Amniotic stem cell (primary cell): ENCODE data around the gene ICAM1.
"Not testable (repeated sequence)": the region's sequence is repeated elsewhere in the genome, so short reads cannot be mapped to it uniquely, and the experiment has no call there.

Source experiments
- DNase-seq: peaks from one replicate; lab custom pipeline; 2025; lab: John Stamatoyannopoulos, UW

ICAM1 gene

GRCh38 chr19:10277795-10278589, 7.1 kb downstream of the ICAM1 start:
- DNase-seq: no peak

GRCh38 chr19:10278935-10279334, 8.0 kb downstream of the ICAM1 start:
- no peak for DNase-seq

GRCh38 chr19:10279737-10280442, 9.0 kb downstream of the ICAM1 start:
- no peak for DNase-seq

GRCh38 chr19:10282043-10282442, 11.1 kb downstream of the ICAM1 start:
- not testable (repeated sequence) for DNase-seq

- DNase-seq: no peak
These were observed 12.6 kb downstream of the ICAM1 start for GRCh38 chr19:10283301-10284064.

DNA sequence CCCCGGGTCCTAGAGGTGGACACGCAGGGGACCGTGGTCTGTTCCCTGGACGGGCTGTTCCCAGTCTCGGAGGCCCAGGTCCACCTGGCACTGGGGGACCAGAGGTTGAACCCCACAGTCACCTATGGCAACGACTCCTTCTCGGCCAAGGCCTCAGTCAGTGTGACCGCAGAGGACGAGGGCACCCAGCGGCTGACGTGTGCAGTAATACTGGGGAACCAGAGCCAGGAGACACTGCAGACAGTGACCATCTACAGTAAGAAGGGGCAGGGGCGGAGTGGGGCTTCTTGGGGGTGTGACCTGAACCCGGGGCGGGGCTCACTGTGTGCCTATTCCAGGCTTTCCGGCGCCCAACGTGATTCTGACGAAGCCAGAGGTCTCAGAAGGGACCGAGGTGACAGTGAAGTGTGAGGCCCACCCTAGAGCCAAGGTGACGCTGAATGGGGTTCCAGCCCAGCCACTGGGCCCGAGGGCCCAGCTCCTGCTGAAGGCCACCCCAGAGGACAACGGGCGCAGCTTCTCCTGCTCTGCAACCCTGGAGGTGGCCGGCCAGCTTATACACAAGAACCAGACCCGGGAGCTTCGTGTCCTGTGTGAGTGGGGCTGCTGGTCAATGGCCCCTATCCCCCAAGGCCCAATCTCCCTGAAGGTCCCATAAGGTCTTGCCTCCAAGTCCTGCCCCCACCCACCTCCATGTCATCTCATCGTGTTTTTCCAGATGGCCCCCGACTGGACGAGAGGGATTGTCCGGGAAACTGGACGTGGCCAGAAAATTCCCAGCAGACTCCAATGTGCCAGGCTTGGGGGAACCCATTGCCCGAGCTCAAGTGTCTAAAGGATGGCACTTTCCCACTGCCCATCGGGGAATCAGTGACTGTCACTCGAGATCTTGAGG, 13.4 kb downstream of the ICAM1 start:
- no peak for DNase-seq

DNA sequence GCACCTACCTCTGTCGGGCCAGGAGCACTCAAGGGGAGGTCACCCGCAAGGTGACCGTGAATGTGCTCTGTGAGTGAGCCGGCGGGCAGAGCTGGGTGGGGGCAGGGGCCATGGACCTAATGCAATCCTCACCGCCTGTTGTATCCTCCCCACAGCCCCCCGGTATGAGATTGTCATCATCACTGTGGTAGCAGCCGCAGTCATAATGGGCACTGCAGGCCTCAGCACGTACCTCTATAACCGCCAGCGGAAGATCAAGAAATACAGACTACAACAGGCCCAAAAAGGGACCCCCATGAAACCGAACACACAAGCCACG, 14.0 kb downstream of the ICAM1 start:
- DNase-seq: no peak

GRCh38 chr19:10285393-10285792, 14.5 kb downstream of the ICAM1 start:
- DNase-seq: no peak

DNA sequence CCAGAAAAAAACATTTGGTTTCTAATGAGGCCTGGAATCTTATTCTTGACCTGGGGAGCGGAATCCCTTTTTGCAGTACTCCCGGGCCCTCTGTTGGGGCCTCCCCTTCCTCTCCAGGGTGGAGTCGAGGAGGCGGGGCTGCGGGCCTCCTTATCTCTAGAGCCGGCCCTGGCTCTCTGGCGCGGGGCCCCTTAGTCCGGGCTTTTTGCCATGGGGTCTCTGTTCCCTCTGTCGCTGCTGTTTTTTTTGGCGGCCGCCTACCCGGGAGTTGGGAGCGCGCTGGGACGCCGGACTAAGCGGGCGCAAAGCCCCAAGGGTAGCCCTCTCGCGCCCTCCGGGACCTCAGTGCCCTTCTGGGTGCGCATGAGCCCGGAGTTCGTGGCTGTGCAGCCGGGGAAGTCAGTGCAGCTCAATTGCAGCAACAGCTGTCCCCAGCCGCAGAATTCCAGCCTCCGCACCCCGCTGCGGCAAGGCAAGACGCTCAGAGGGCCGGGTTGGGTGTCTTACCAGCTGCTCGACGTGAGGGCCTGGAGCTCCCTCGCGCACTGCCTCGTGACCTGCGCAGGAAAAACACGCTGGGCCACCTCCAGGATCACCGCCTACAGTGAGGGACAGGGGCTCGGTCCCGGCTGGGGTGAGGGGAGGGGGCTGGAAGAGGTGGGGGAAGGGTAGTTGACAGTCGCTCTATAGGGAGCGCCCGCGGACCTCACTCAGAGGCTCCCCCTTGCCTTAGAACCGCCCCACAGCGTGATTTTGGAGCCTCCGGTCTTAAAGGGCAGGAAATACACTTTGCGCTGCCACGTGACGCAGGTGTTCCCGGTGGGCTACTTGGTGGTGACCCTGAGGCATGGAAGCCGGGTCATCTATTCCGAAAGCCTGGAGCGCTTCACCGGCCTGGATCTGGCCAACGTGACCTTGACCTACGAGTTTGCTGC, 16.1 kb downstream of the ICAM1 start, which contains the start of gene ICAM4:
Gene ICAM4 (plus strand): TSS at position 153 of the 935 bp plus-strand sequence. CDS start 58 bp downstream, at position 211.
- DNase-seq: no peak

DNA sequence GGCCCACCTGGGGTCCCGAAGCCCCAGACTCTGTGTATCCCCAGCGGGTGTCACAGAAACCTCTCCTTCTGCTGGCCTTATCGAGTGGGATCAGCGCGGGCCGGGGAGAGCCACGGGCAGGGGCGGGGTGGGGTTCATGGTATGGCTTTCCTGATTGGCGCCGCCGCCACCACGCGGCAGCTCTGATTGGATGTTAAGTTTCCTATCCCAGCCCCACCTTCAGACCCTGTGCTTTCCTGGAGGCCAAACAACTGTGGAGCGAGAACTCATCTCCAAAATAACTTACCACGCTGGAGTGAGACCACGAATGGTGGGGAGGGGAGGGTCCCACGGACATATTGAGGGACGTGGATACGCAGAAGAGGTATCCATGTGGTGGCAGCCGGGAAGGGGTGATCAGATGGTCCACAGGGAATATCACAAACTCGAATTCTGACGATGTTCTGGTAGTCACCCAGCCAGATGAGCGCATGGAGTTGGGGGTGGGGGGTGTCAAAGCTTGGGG, 17.8 kb downstream of the ICAM1 start:
- no peak for DNase-seq

GRCh38 chr19:10289167-10289835, 18.4 kb downstream of the ICAM1 start:
- DNase-seq: no peak

DNA sequence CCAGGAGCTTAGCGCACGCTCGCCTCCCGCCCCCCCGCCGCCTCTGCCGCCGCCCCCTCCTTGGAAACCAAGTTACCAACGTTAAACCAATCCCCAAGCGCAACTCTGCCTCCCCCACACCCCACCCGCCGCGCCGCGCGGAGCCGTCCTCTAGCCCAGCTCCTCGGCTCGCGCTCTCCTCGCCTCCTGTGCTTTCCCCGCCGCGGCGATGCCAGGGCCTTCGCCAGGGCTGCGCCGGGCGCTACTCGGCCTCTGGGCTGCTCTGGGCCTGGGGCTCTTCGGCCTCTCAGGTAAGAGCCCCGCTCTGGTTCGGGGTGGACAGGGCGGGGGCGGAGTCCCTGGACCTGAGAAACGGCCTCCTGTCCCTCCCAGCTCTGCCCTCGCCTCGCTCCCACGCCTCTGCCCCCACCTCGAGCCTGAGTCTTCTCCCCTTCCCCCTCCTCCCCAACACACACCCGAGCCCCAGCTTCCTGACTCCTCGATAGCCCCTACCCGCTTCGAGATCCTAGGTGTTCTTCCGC, 19.0 kb downstream of the ICAM1 start, which contains the start of gene ICAM5:
Gene ICAM5 (plus strand): TSS at position 117 of the 521 bp plus-strand sequence. CDS start 92 bp downstream, at position 209.
- no peak for DNase-seq

DNA sequence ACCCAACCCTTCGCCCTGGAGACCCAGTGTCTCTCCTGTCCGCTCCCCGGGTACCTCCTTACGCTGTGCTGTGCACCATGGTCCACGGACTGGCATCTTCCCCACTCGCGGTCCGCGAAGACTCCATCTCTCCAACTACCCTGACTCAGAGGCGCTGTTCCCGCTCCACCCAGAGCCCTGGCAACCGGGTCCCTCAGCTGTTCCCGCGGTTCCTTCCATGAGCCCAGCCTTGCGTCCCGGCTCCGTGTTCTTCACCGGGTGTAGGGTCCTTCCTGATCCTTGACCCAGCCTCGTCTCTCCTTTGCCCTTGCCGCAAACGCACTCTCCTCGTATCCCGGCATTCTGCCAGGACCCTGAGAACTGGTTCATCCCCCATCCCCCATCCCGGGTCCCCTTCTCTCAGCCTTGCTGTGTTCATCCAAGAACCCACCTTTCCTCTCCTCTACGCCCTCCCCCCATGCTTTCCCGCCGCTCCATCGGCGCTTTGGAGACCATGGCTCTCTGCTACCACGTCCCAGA, 19.5 kb downstream of the ICAM1 start:
- DNase-seq: no peak

GRCh38 chr19:10290876-10291553, 20.1 kb downstream of the ICAM1 start:
- no peak for DNase-seq

DNA sequence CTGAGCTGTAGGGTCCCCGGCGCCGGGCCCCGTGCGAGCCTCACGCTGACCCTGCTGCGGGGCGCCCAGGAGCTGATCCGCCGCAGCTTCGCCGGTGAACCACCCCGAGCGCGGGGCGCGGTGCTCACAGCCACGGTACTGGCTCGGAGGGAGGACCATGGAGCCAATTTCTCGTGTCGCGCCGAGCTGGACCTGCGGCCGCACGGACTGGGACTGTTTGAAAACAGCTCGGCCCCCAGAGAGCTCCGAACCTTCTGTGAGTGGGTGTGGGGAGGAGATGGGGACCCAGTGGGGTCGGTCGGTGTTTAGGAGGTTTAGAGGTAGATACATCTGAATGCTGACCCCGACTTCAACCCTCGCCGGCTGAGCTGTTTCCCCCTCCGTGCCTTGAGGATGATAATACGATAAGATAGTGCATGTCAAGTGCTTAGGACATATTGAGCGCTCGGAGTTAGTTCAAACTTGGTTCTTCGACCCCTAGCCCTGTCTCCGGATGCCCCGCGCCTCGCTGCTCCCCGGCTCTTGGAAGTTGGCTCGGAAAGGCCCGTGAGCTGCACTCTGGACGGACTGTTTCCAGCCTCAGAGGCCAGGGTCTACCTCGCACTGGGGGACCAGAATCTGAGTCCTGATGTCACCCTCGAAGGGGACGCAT, 20.8 kb downstream of the ICAM1 start:
- no peak for DNase-seq

- DNase-seq: peak; percentile 55
These were observed 21.4 kb downstream of the ICAM1 start for GRCh38 chr19:10292206-10292788.

DNA sequence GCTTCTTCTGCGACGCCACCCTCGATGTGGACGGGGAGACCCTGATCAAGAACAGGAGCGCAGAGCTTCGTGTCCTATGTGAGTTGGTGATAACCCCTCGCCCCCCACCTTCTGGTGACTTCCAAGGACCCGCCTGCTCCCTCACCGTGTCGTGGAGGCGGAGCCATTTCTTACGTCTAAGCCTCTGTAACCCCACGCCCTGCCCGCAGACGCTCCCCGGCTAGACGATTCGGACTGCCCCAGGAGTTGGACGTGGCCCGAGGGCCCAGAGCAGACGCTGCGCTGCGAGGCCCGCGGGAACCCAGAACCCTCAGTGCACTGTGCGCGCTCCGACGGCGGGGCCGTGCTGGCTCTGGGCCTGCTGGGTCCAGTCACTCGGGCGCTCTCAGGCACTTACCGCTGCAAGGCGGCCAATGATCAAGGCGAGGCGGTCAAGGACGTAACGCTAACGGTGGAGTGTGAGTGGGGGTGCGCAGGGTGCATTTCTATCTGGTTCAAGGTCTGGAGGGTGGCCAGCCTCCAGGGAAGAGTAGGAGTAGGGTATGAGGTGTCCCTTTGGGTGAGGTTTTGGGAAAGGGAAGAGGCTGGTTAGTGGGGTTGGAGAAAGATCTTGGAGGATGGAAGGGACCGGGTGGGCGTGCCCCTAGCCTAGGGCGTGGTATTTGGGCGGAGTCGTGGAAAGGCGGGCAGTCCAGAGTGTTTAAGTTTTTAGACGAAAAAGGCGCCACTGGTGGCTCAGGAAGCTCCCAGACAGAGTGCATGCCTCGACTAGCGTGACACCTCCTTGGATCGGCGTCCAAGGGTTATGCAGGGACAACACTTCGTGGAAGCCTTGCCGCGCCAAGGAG, 22.1 kb downstream of the ICAM1 start:
- DNase-seq: no peak
